Measurements from ENCODE around the gene LRTM2.

Gene LRTM2

GRCh38 chr12:1799051-1799881 is 21.1 kb upstream of the LRTM2 start:
- Mint-ChIP-seq H3K4me1 (peaks cover 48% of the 10 kb centered on the region), H3K36me3 (ENCODE audit: low read depth) (no peaks in the 10 kb centered on the region), H3K27me3 (ENCODE audit: low read depth, poor library complexity) (peaks cover 23% of the 10 kb centered on the region), H3K9me3 (no peaks in the 10 kb centered on the region), H3K27ac (no peak overlapping the region), H3K4me3 (no peak overlapping the region)
- TF ChIP-seq CTCF (IDR thresholded peaks at IDR 0.05) = no peak
- no peak for DNase-seq

GRCh38 chr12:1799882-1800400 is 20.4 kb upstream of the LRTM2 start:
- DNase-seq = no peak
- no peak for TF ChIP-seq CTCF (IDR thresholded peaks at IDR 0.05)
- H3K9me3 Mint-ChIP-seq = no peaks in the 10 kb centered on the region
- H3K27ac Mint-ChIP-seq = no peak overlapping the region
- peaks cover 47% of the 10 kb centered on the region for H3K4me1 Mint-ChIP-seq
- no peaks in the 10 kb centered on the region for H3K36me3 Mint-ChIP-seq (ENCODE audit: low read depth)
- H3K27me3 Mint-ChIP-seq (ENCODE audit: low read depth, poor library complexity) = peaks cover 23% of the 10 kb centered on the region
- H3K4me3 Mint-ChIP-seq = no peak overlapping the region

GRCh38 chr12:1800401-1801302 is 19.7 kb upstream of the LRTM2 start:
- Mint-ChIP-seq H3K36me3 (ENCODE audit: low read depth) (no peaks in the 10 kb centered on the region), H3K27me3 (ENCODE audit: low read depth, poor library complexity) (peaks cover 21% of the 10 kb centered on the region), H3K4me1 (peaks cover 39% of the 10 kb centered on the region), H3K27ac (no peak overlapping the region), H3K4me3 (no peak overlapping the region), H3K9me3 (no peaks in the 10 kb centered on the region)
- TF ChIP-seq CTCF (IDR thresholded peaks at IDR 0.05) = peak; percentile 47
- DNase-seq = peak; percentile 51

- Mint-ChIP-seq H3K4me3 (no peak overlapping the region), H3K27ac (no peak overlapping the region), H3K36me3 (ENCODE audit: low read depth) (no peaks in the 10 kb centered on the region), H3K27me3 (ENCODE audit: low read depth, poor library complexity) (peaks cover 22% of the 10 kb centered on the region), H3K4me1 (peaks cover 32% of the 10 kb centered on the region), H3K9me3 (no peaks in the 10 kb centered on the region)
- no peak for DNase-seq
- no peak for TF ChIP-seq CTCF (IDR thresholded peaks at IDR 0.05)
Observed at GRCh38 chr12:1801303-1801975, 18.9 kb upstream of the LRTM2 start.

GRCh38 chr12:1803736-1804135 is 16.6 kb upstream of the LRTM2 start:
- no peaks in the 10 kb centered on the region for H3K9me3 Mint-ChIP-seq
- H3K36me3 Mint-ChIP-seq (ENCODE audit: low read depth) = no peaks in the 10 kb centered on the region
- H3K27ac Mint-ChIP-seq = no peak overlapping the region
- no peak overlapping the region for H3K4me3 Mint-ChIP-seq
- peaks cover 22% of the 10 kb centered on the region for H3K27me3 Mint-ChIP-seq (ENCODE audit: low read depth, poor library complexity)
- peaks cover 39% of the 10 kb centered on the region for H3K4me1 Mint-ChIP-seq
- no peak for DNase-seq
- no peak for TF ChIP-seq CTCF (IDR thresholded peaks at IDR 0.05)
